ENCODE results near the gene SEMG2. TPM values are rescaled to one million over a fixed set of nuclear protein-coding genes. Genes with fewer than 3 reads are reported as not detected.

The SEMG2 gene
- total RNA-seq (not detected), total RNA-seq (0 reads per million in 2 donors)

GRCh38 chr20:45221076-45221475, at the start of gene SEMG2:
Gene SEMG2, plus strand, starts transcription at chr20:45221373. Its CDS starts 17 bp downstream, at chr20:45221390.
- H3K9me3 ChIP-seq (ENCODE audit: control insufficient read depth, low read length, poor library complexity, severe bottlenecking), result no peaks in the 10 kb centered on the region
- DNase-seq (no peak), ATAC-seq (no peak)
- no peak within 1 kb of the TSS for H3K27ac Mint-ChIP-seq
- H3K4me3 Mint-ChIP-seq, result no peak within 1 kb of the TSS
- peaks cover 61% of the 10 kb centered on the region for H3K27me3 Mint-ChIP-seq
- H3K36me3 Mint-ChIP-seq (ENCODE audit: low read depth), result no peaks in the 10 kb centered on the region
- H3K4me1 Mint-ChIP-seq, result peaks cover 3% of the 10 kb centered on the region

GRCh38 chr20:45173522-45173921, 47.7 kb upstream of the SEMG2 start:
- Mint-ChIP-seq H3K4me3 (no peak overlapping the region), H3K36me3 (ENCODE audit: low read depth) (no peaks in the 10 kb centered on the region), H3K4me1 (no peaks in the 10 kb centered on the region), H3K27me3 (peaks cover 38% of the 10 kb centered on the region), H3K27ac (no peak overlapping the region)
- H3K9me3 ChIP-seq (ENCODE audit: control insufficient read depth, low read length, poor library complexity, severe bottlenecking), result no peaks in the 10 kb centered on the region
- no peak for DNase-seq
- ATAC-seq, result no peak

GRCh38 chr20:45174434-45175364, 46.5 kb upstream of the SEMG2 start, which contains the start of gene PI3:
Gene PI3, plus strand, starts transcription at chr20:45174902. Its CDS starts 21 bp downstream, at chr20:45174923.
- Mint-ChIP-seq H3K4me1 (no peaks in the 10 kb centered on the region), H3K36me3 (ENCODE audit: low read depth) (no peaks in the 10 kb centered on the region), H3K27me3 (peaks cover 39% of the 10 kb centered on the region), H3K27ac (no peak within 1 kb of the TSS), H3K4me3 (no peak within 1 kb of the TSS)
- no peaks in the 10 kb centered on the region for H3K9me3 ChIP-seq (ENCODE audit: control insufficient read depth, low read length, poor library complexity, severe bottlenecking)
- no peak for DNase-seq
- no peak for ATAC-seq

DNA sequence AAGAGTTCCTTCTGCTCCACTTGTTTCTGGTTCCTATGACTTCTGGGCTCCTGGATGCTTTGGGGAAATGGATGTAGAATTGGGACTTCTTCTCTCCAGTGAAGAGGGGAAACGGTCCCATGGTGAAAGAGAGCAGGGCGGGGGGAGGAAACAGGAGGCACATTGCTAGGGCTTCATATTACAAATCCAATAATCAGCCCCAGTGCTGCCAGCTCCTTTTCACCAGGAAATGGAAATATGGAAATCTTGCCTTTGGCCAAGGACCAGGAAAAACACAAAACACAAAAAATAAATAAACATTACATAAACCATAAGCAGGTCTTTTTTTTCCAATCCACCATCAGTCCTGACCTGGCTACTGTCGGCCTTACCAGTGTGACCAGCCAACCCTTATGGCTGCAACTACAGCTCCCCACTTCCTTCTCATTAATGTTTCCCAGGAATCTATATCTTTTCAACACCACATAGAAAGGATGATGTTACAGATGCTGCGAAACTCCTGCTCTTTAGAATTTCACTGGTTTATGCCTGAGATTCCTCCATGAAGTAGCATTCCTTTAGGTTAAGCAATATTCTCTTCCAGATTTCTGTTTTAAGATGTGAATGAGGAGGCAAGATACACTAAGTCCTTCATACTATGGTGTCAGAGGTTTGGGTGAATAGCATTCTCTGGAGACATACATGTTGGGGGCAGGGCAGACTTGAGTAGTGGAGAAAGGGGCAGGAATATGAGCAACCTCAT, 44.5 kb upstream of the SEMG2 start:
- ATAC-seq, result no peak
- no peak overlapping the region for H3K27ac Mint-ChIP-seq
- H3K36me3 Mint-ChIP-seq (ENCODE audit: low read depth), result no peaks in the 10 kb centered on the region
- DNase-seq, result no peak
- no peaks in the 10 kb centered on the region for H3K9me3 ChIP-seq (ENCODE audit: control insufficient read depth, low read length, poor library complexity, severe bottlenecking)
- no peaks in the 10 kb centered on the region for H3K4me1 Mint-ChIP-seq
- peaks cover 38% of the 10 kb centered on the region for H3K27me3 Mint-ChIP-seq
- H3K4me3 Mint-ChIP-seq, result no peak overlapping the region

DNA sequence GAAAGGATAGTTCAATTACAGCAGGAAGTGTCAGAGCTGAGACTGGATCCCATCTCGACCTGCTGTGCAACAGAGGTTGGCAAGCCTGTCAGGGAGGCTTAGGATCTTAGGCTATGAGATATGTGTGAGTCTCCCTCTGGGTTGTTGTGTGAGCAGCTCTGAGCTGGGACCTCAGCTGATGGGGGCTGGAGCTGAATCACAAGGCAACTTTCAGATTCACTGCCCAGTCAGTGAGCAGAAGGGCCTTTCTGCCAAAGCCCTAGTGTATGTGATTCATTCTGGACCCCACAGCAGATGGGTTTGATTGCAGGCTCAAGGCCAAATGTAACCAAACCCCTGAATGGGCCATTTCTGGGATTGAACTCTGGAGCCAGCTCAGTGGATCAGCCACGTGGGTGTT, 42.0 kb upstream of the SEMG2 start:
- Mint-ChIP-seq H3K4me3 (no peak overlapping the region), H3K27me3 (peaks cover 36% of the 10 kb centered on the region), H3K4me1 (no peaks in the 10 kb centered on the region), H3K27ac (no peak overlapping the region), H3K36me3 (ENCODE audit: low read depth) (no peaks in the 10 kb centered on the region)
- no peak for DNase-seq
- no peak for ATAC-seq
- no peaks in the 10 kb centered on the region for H3K9me3 ChIP-seq (ENCODE audit: control insufficient read depth, low read length, poor library complexity, severe bottlenecking)

- Mint-ChIP-seq H3K27me3 (peaks cover 25% of the 10 kb centered on the region), H3K4me3 (no peak overlapping the region), H3K27ac (no peak overlapping the region), H3K36me3 (ENCODE audit: low read depth) (no peaks in the 10 kb centered on the region), H3K4me1 (no peaks in the 10 kb centered on the region)
- H3K9me3 ChIP-seq (ENCODE audit: control insufficient read depth, low read length, poor library complexity, severe bottlenecking), result no peaks in the 10 kb centered on the region
- ATAC-seq (no peak), DNase-seq (no peak)
Observed at GRCh38 chr20:45181639-45182038, 39.5 kb upstream of the SEMG2 start.

GRCh38 chr20:45183084-45183483, 38.1 kb upstream of the SEMG2 start:
- ATAC-seq (no peak), DNase-seq (no peak)
- H3K4me1 Mint-ChIP-seq, result no peaks in the 10 kb centered on the region
- H3K4me3 Mint-ChIP-seq, result no peak overlapping the region
- no peaks in the 10 kb centered on the region for H3K9me3 ChIP-seq (ENCODE audit: control insufficient read depth, low read length, poor library complexity, severe bottlenecking)
- no peaks in the 10 kb centered on the region for H3K36me3 Mint-ChIP-seq (ENCODE audit: low read depth)
- no peak overlapping the region for H3K27ac Mint-ChIP-seq
- peaks cover 20% of the 10 kb centered on the region for H3K27me3 Mint-ChIP-seq

GRCh38 chr20:45187693-45188092, 33.5 kb upstream of the SEMG2 start:
- Mint-ChIP-seq H3K4me1 (no peaks in the 10 kb centered on the region), H3K27ac (no peak overlapping the region), H3K27me3 (peaks cover 31% of the 10 kb centered on the region), H3K4me3 (no peak overlapping the region), H3K36me3 (ENCODE audit: low read depth) (no peaks in the 10 kb centered on the region)
- ATAC-seq, result no peak
- DNase-seq, result no peak
- H3K9me3 ChIP-seq (ENCODE audit: control insufficient read depth, low read length, poor library complexity, severe bottlenecking), result no peaks in the 10 kb centered on the region

- H3K9me3 ChIP-seq (ENCODE audit: control insufficient read depth, low read length, poor library complexity, severe bottlenecking), result no peaks in the 10 kb centered on the region
- Mint-ChIP-seq H3K4me3 (no peak overlapping the region), H3K27ac (no peak overlapping the region), H3K4me1 (no peaks in the 10 kb centered on the region), H3K27me3 (peaks cover 35% of the 10 kb centered on the region), H3K36me3 (ENCODE audit: low read depth) (no peaks in the 10 kb centered on the region)
- DNase-seq (no peak), ATAC-seq (no peak)
Observed at GRCh38 chr20:45189067-45189609, 32.0 kb upstream of the SEMG2 start.

GRCh38 chr20:45189861-45190260, 31.3 kb upstream of the SEMG2 start:
- Mint-ChIP-seq H3K4me1 (no peaks in the 10 kb centered on the region), H3K27me3 (peaks cover 31% of the 10 kb centered on the region), H3K36me3 (ENCODE audit: low read depth) (no peaks in the 10 kb centered on the region), H3K4me3 (no peak overlapping the region), H3K27ac (no peak overlapping the region)
- DNase-seq, result no peak
- H3K9me3 ChIP-seq (ENCODE audit: control insufficient read depth, low read length, poor library complexity, severe bottlenecking), result no peaks in the 10 kb centered on the region
- ATAC-seq, result no peak

GRCh38 chr20:45191926-45192325, 29.2 kb upstream of the SEMG2 start:
- no peaks in the 10 kb centered on the region for H3K9me3 ChIP-seq (ENCODE audit: control insufficient read depth, low read length, poor library complexity, severe bottlenecking)
- DNase-seq (no peak), ATAC-seq (no peak)
- Mint-ChIP-seq H3K36me3 (ENCODE audit: low read depth) (no peaks in the 10 kb centered on the region), H3K4me1 (no peaks in the 10 kb centered on the region), H3K27ac (no peak overlapping the region), H3K27me3 (peaks cover 33% of the 10 kb centered on the region), H3K4me3 (no peak overlapping the region)

GRCh38 chr20:45193331-45193730, 27.8 kb upstream of the SEMG2 start:
- Mint-ChIP-seq H3K27me3 (peaks cover 33% of the 10 kb centered on the region), H3K4me1 (no peaks in the 10 kb centered on the region), H3K27ac (no peak overlapping the region), H3K4me3 (no peak overlapping the region), H3K36me3 (ENCODE audit: low read depth) (no peaks in the 10 kb centered on the region)
- no peak for ATAC-seq
- no peaks in the 10 kb centered on the region for H3K9me3 ChIP-seq (ENCODE audit: control insufficient read depth, low read length, poor library complexity, severe bottlenecking)
- no peak for DNase-seq

DNA sequence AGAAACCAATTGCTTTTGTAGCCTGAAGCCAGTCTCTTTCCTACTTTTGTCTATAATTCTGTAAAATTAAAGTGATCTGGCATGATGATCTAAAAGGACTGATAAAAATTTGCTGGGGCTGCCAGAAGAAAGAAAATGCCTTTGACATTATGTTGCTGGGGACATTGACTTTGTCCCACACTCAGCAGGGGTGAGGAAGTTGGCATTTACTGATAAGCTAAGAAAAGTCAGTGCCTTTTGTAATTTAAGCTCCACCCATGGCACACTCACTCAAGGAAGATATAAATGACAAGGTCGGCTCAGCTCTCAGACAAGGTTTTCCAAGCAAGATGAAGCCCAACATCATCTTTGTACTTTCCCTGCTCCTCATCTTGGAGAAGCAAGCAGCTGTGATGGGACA, 14.4 kb upstream of the SEMG2 start, which contains the start of gene SEMG1:
Gene SEMG1 (plus strand): TSS at position 309 of the 400 bp plus-strand sequence. CDS start 21 bp downstream, at position 330.
- peaks cover 37% of the 10 kb centered on the region for H3K27me3 Mint-ChIP-seq
- ATAC-seq (no peak), DNase-seq (no peak)
- H3K9me3 ChIP-seq (ENCODE audit: control insufficient read depth, low read length, poor library complexity, severe bottlenecking), result peaks cover 4% of the 10 kb centered on the region
- H3K4me1 Mint-ChIP-seq, result peaks cover 3% of the 10 kb centered on the region
- no peak within 1 kb of the TSS for H3K4me3 Mint-ChIP-seq
- peaks cover 5% of the 10 kb centered on the region for H3K36me3 Mint-ChIP-seq (ENCODE audit: low read depth)
- no peak within 1 kb of the TSS for H3K27ac Mint-ChIP-seq

All from T-helper 17 cell (primary cell).